CD14-positive monocyte (primary cell): Measurements from ENCODE around the gene SIGLEC8. TPM values are rescaled to one million over a fixed set of nuclear protein-coding genes. Genes with fewer than 3 reads are reported as not detected.
"Not testable (repeated sequence)": the region's sequence is repeated elsewhere in the genome, so short reads cannot be mapped to it uniquely, and the experiment has no call there.

Source experiments
- DNase-seq, 3 donors: peaks; one replicate each; pipeline ENCODE4 v3.0.0-alpha.2; 2011 to 2022
- H2AFZ ChIP-seq: 2 replicates; pipeline ENCODE4 v1.6.0; 2012; ENCODE audit warnings: mild to moderate bottlenecking, low read depth, low read length, inconsistent platforms; ENCODE audit not compliant: insufficient read depth, poor library complexity, severe bottlenecking
- H3K27ac ChIP-seq, 2 donors: 1 replicate in 1 of 2; 2 replicates in 1 of 2; pipeline ENCODE4 v1.5.1; 2012 to 2013; ENCODE audit warnings: low read length in 2 of 2, control low read depth in 1 of 2, inconsistent platforms in 1 of 2, low read depth in 1 of 2, mild to moderate bottlenecking in 1 of 2
- H3K27me3 ChIP-seq, 2 donors: one replicate each; pipeline versions ENCODE4 v1.6.0 to v1.6.1; 2011 to 2013; ENCODE audit warnings: low read length in 2 of 2; ENCODE audit not compliant: control insufficient read depth in 2 of 2, insufficient read depth in 2 of 2
- H3K36me3 ChIP-seq, 2 donors: replicated peaks in 1 of 2; 1 replicate in 1 of 2; 2 replicates in 1 of 2; pipeline versions ENCODE4 v1.5.1 to v1.6.1; 2012 to 2013; ENCODE audit warnings: low read length in 2 of 2, control low read depth in 1 of 2, inconsistent platforms in 1 of 2, mild to moderate bottlenecking in 1 of 2; ENCODE audit not compliant: insufficient read depth in 2 of 2, control insufficient read depth in 1 of 2
- H3K4me1 ChIP-seq, 2 donors: 1 replicate in 1 of 2; 2 replicates in 1 of 2; pipeline versions ENCODE4 v1.5.1 to v1.6.1; 2012 to 2013; ENCODE audit warnings: low read length in 2 of 2, control low read depth in 1 of 2, inconsistent platforms in 1 of 2, mild to moderate bottlenecking in 1 of 2, moderate library complexity in 1 of 2; ENCODE audit not compliant: insufficient read depth in 2 of 2, control insufficient read depth in 1 of 2
- H3K4me2 ChIP-seq: replicated peaks from 2 replicates; pipeline ENCODE3; 2012; ENCODE audit warnings: low read length, moderate library complexity, mild to moderate bottlenecking; ENCODE audit not compliant: poor library complexity, severe bottlenecking; ENCODE audit errors: extremely low read depth
- H3K4me3 ChIP-seq, 3 experiments: fragments of 200-600 bp in 1 of 3; sonication (generic) in 1 of 3; replicated peaks in 1 of 3; 1 replicate in 2 of 3; 2 replicates in 1 of 3; pipeline ENCODE4 v1.5.1; 2011 to 2013; ENCODE audit warnings: low read length in 3 of 3, mild to moderate bottlenecking in 3 of 3, control low read depth in 2 of 3, low read depth in 2 of 3, inconsistent platforms in 1 of 3, moderate library complexity in 1 of 3
- H3K79me2 ChIP-seq: 2 replicates; pipeline ENCODE4 v1.6.0; 2012; ENCODE audit warnings: mild to moderate bottlenecking, control low read depth, inconsistent platforms, low read length, moderate library complexity; ENCODE audit not compliant: insufficient read depth
- H3K9ac ChIP-seq: 2 replicates; pipeline ENCODE4 v1.6.0; 2017; ENCODE audit warnings: low read length, mild to moderate bottlenecking; ENCODE audit not compliant: insufficient read depth, poor library complexity, severe bottlenecking
- H3K9me3 ChIP-seq, 2 donors: replicated peaks in 1 of 2; 1 replicate in 1 of 2; 2 replicates in 1 of 2; pipeline versions ENCODE4 v1.5.1 to v1.6.1; 2012 to 2013; ENCODE audit warnings: low read length in 2 of 2, control low read depth in 1 of 2; ENCODE audit not compliant: control insufficient read depth in 1 of 2, insufficient read depth in 1 of 2
- H4K20me1 ChIP-seq: 2 replicates; pipeline ENCODE4 v1.6.0; 2012; ENCODE audit warnings: mild to moderate bottlenecking, low read length, control low read depth, moderate library complexity; ENCODE audit not compliant: insufficient read depth
- H3K27ac Mint-ChIP-seq, 7 donors: one replicate each; pipeline ENCODE4 v1.8.0; 2020; ENCODE audit warnings: mild to moderate bottlenecking in 7 of 7, mixed read lengths in 7 of 7, moderate library complexity in 6 of 7, inconsistent platforms in 2 of 7
- H3K27me3 Mint-ChIP-seq, 3 donors: one replicate each; pipeline ENCODE4 v1.8.0; 2021 to 2022; ENCODE audit warnings: low read depth in 3 of 3, mild to moderate bottlenecking in 3 of 3, mixed read lengths in 3 of 3, moderate library complexity in 3 of 3, inconsistent platforms in 1 of 3
- H3K36me3 Mint-ChIP-seq, 2 donors: one replicate each; pipeline ENCODE4 v1.8.0; 2020; ENCODE audit warnings: mixed read lengths in 2 of 2, inconsistent platforms in 1 of 2, mild to moderate bottlenecking in 1 of 2
- H3K4me1 Mint-ChIP-seq: one replicate; pipeline ENCODE4 v1.8.0; 2020; ENCODE audit warnings: mild to moderate bottlenecking, mixed read lengths
- H3K4me3 Mint-ChIP-seq, 2 donors: one replicate each; pipeline ENCODE4 v1.8.0; 2020; ENCODE audit warnings: mild to moderate bottlenecking in 2 of 2, mixed read lengths in 2 of 2, moderate library complexity in 1 of 2
- H3K9me3 Mint-ChIP-seq, 7 donors: one replicate each; pipeline ENCODE4 v1.8.0; 2020 to 2022; ENCODE audit warnings: mixed read lengths in 7 of 7, mild to moderate bottlenecking in 6 of 7, moderate library complexity in 6 of 7, inconsistent platforms in 2 of 7
- WGBS: methylation state at CpG from one replicate; pipeline ENCODE4 v1.1.5; 2013; ENCODE audit warnings: missing lambda C conversion rate; ENCODE audit not compliant: insufficient coverage; 5-methylcytosine and 5-hydroxymethylcytosine counted together
- intact Hi-C, 2 donors: fragments of 100-400 bp; cut with micrococcal nuclease; formaldehyde crosslinking; loops; one replicate each; pipeline versions ENCODE4 v1.15.0 to v1.15.1; 2023
- polyA plus RNA-seq, 3 donors: library from polyadenylated mRNA; depleted of rRNA in 1 of 3; unstranded in 2 of 3; stranded (reverse) in 1 of 3; fragments of 300-500 nt in 2 of 3; fragments of >200 nt in 1 of 3; fragmentation: Illumina TruSeq in 2 of 3; gene quantifications; 1 replicate in 2 of 3; 2 replicates in 1 of 3; pipeline ENCODE4 v1.2.3, GENCODE V29; 2012 to 2021
- TF ChIP-seq, protein P1 (sequence below): fragments of 200-600 bp; IDR thresholded peaks from one replicate; pipeline ENCODE4 v1.8.0; 2022; ENCODE audit warnings: antibody characterized with exemption, mild to moderate bottlenecking

SIGLEC8 gene
- polyA plus RNA-seq, 3 donors: not detected

DNA sequence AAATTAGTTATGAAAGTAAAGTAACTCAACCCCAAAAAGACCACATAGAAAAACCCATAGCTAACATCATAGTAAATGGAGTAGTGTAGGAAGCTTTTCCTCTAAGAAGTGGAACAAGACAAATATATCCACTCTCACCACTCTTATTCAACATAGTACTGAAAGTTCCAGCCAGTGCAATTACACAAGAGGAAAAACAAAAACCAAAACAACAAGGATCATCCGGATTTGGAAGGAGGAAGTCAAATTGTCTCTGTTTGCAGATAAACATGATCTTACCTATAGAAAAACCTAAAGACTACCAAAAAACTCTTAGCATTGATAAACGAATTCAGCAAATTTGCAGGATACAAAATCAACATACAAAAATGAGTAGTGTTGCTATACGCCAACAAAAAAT lies 8.5 kb upstream of the SIGLEC8 start:
- Mint-ChIP-seq H3K36me3 (peaks cover 0 to 4% of the 10 kb centered on the region in 2 donors), H3K4me1 (peaks cover 56% of the 10 kb centered on the region), H3K9me3 (peaks cover 0 to 2% (median 0%) of the 10 kb centered on the region in 7 donors), H3K27ac (no peak overlapping the region), H3K4me3 (peak overlapping the region in 1 of 2 donors; percentile 28), H3K27me3 (peaks cover 2 to 24% (median 17%) of the 10 kb centered on the region in 3 donors)
- Histone ChIP-seq H3K4me2 (peak overlapping the region; percentile 15), H4K20me1 (no peaks in the 10 kb centered on the region), H3K36me3 (no peaks in the 10 kb centered on the region), H3K4me1 (peaks cover 28 to 46% of the 10 kb centered on the region in 2 donors), H3K79me2 (no peaks in the 10 kb centered on the region), H2AFZ (no peak overlapping the region), H3K27ac (no peak overlapping the region), H3K27me3 (no peaks in the 10 kb centered on the region), H3K4me3 (no peak overlapping the region), H3K9me3 (no peaks in the 10 kb centered on the region), H3K9ac (no peak overlapping the region)
- TF ChIP-seq, protein P1, sequence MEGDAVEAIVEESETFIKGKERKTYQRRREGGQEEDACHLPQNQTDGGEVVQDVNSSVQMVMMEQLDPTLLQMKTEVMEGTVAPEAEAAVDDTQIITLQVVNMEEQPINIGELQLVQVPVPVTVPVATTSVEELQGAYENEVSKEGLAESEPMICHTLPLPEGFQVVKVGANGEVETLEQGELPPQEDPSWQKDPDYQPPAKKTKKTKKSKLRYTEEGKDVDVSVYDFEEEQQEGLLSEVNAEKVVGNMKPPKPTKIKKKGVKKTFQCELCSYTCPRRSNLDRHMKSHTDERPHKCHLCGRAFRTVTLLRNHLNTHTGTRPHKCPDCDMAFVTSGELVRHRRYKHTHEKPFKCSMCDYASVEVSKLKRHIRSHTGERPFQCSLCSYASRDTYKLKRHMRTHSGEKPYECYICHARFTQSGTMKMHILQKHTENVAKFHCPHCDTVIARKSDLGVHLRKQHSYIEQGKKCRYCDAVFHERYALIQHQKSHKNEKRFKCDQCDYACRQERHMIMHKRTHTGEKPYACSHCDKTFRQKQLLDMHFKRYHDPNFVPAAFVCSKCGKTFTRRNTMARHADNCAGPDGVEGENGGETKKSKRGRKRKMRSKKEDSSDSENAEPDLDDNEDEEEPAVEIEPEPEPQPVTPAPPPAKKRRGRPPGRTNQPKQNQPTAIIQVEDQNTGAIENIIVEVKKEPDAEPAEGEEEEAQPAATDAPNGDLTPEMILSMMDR: no peak
- no peak for DNase-seq
- no CpG with 5 or more reads among the region's 3 CpGs for WGBS
- intact Hi-C loops: loop anchor here in 1 of 2 donors (10.0 kb wide), 1 partner anchor 368 kb away; no protein-coding TSS in a partner anchor

DNA sequence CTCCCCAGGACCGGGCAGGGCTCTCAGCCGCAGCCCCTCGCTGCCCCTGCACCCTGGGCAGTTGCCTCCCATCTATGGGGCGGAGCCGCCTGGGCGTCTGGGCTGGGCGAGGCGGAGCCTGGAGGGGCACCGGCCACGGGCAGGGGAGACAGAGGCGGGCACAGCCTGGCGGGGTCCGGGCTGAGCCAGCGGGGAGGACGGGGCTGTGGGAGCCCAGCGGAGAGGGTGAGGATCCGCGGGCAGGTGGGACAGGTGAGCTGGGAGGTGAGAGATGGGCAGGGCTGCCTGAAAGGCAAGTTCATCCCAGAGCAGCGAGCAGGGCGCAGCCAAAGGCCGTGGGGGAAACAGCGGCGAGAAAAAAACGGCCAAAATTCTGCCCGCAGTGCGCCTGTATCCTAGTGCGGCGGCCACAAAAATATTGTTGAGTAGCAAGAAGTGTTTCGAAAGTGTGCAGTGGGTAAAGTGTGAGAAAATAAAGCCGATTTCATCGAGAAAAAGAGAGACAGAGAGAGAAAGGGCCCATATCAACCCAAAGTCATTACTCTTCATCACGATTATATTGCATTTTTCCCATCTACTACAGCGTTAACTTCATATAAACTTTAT lies 5.8 kb upstream of the SIGLEC8 start:
- H3K9me3 Mint-ChIP-seq, H3K9ac ChIP-seq, H3K27me3 ChIP-seq, H3K27ac ChIP-seq, H3K27ac Mint-ChIP-seq, H3K36me3 Mint-ChIP-seq, H3K4me3 ChIP-seq, H3K4me2 ChIP-seq, H3K79me2 ChIP-seq, H3K9me3 ChIP-seq, H2AFZ ChIP-seq, H3K36me3 ChIP-seq, DNase-seq, H4K20me1 ChIP-seq: not testable (repeated sequence)
- Mint-ChIP-seq H3K4me1 (peaks cover 72% of the 10 kb centered on the region), H3K27me3 (peaks cover 2 to 22% (median 18%) of the 10 kb centered on the region in 3 donors), H3K4me3 (peak overlapping the region; percentile 39 to 70)
- intact Hi-C loops: loop anchor here in 1 of 2 donors (10.0 kb wide), 1 partner anchor 371 kb away; no protein-coding TSS in a partner anchor
- WGBS: no CpG with 5 or more reads among the region's 33 CpGs
- H3K4me1 ChIP-seq: peaks cover 42 to 66% of the 10 kb centered on the region in 2 donors
